H1 (cell line): ENCODE results near the gene PTPRG. TPM values are rescaled to one million over a fixed set of nuclear protein-coding genes. Genes with fewer than 3 reads are reported as not detected.

Experiments
- CHD1 ChIP-seq: IDR thresholded peaks from 2 replicates; pipeline ENCODE4 v1.6.1; 2012; ENCODE audit warnings: low read depth, low read length, improper control_type of control experiment
- CHD2 ChIP-seq: IDR thresholded peaks from 2 replicates; pipeline ENCODE4 v1.6.1; 2012; ENCODE audit warnings: low read length, improper control_type of control experiment
- CREB1 ChIP-seq: IDR thresholded peaks from 2 replicates; pipeline ENCODE4 v1.6.1; 2012; ENCODE audit warnings: inconsistent platforms
- EGR1 ChIP-seq: IDR thresholded peaks from 2 replicates; pipeline ENCODE4 v1.6.1; 2011; ENCODE audit warnings: low read depth, low read length, borderline replicate concordance
- EP300 ChIP-seq, 2 experiments: IDR thresholded peaks; 1 replicate in 1 of 2; 2 replicates in 1 of 2; pipeline ENCODE4 v1.6.1; 2011 to 2012; ENCODE audit warnings: low read depth in 2 of 2, low read length in 2 of 2, mild to moderate bottlenecking in 2 of 2, borderline replicate concordance in 1 of 2, inconsistent platforms in 1 of 2, moderate library complexity in 1 of 2
- JUN ChIP-seq: IDR thresholded peaks from 2 replicates; pipeline ENCODE4 v1.6.1; 2011; ENCODE audit warnings: low read depth, mild to moderate bottlenecking, improper control_type of control experiment, low read length
- MAFK ChIP-seq: IDR thresholded peaks from 2 replicates; pipeline ENCODE4 v1.6.1; 2012; ENCODE audit warnings: low read depth, mild to moderate bottlenecking, improper control_type of control experiment, low read length
- NRF1 ChIP-seq: IDR thresholded peaks from 2 replicates; pipeline ENCODE4 v1.6.1; 2011; ENCODE audit warnings: mild to moderate bottlenecking, low read depth, low read length, improper control_type of control experiment
- RXRA ChIP-seq: IDR thresholded peaks from 2 replicates; pipeline ENCODE4 v1.6.1; 2011; ENCODE audit warnings: low read depth, mild to moderate bottlenecking, low read length, moderate library complexity; ENCODE audit not compliant: insufficient read depth
- SIX5 ChIP-seq: IDR thresholded peaks from 2 replicates; pipeline ENCODE4 v1.6.1; 2011; ENCODE audit warnings: mild to moderate bottlenecking, low read depth, low read length
- TBP ChIP-seq: IDR thresholded peaks from 2 replicates; pipeline ENCODE4 v1.6.1; 2011; ENCODE audit warnings: low read depth, low read length, improper control_type of control experiment
- TCF12 ChIP-seq: IDR thresholded peaks from 2 replicates; pipeline ENCODE4 v1.6.1; 2011; ENCODE audit warnings: low read depth, mild to moderate bottlenecking, low read length
- TEAD4 ChIP-seq: IDR thresholded peaks from 2 replicates; pipeline ENCODE4 v1.6.1; 2012; ENCODE audit warnings: low read depth, low read length, inconsistent platforms, mixed read lengths
- polyA plus RNA-seq, 7 experiments: library from polyadenylated mRNA; depleted of rRNA in 3 of 7; stranded (reverse) in 5 of 7; unstranded in 2 of 7; fragments of >200 nt in 5 of 7; fragments of 200-250 nt in 2 of 7; gene quantifications; 1 replicate in 5 of 7; 2 replicates in 1 of 7; 4 replicates in 1 of 7; pipeline versions ENCODE4 v1.2.1 to v1.2.3, GENCODE V29; 2011 to 2013; ENCODE audit warnings: missing spikeins in 2 of 7, mixed read lengths in 2 of 7
- total RNA-seq: library from RNA; stranded (reverse); fragmentation: NEBNext Ultra II Directional; extraction: Animal tissue kit (Norgen Biotek cat#: 25700); gene quantifications from 2 replicates; pipeline ENCODE4 v1.2.1, GENCODE V29; 2021
- TF ChIP-seq, protein P1 (sequence below): fragments of 300-600 bp; sonication (generic); IDR thresholded peaks from 2 replicates; pipeline ENCODE4 v1.7.1; 2012; ENCODE audit warnings: low read length, moderate library complexity, mild to moderate bottlenecking, inconsistent platforms; ENCODE audit not compliant: insufficient replicate concordance

The PTPRG gene
- total and polyA plus RNA-seq, 2 of the 8 experiments (the other 6 are each of a cell fraction or from before 2014, with no cell fraction given) = 23.3 to 96.2 TPM

DNA sequence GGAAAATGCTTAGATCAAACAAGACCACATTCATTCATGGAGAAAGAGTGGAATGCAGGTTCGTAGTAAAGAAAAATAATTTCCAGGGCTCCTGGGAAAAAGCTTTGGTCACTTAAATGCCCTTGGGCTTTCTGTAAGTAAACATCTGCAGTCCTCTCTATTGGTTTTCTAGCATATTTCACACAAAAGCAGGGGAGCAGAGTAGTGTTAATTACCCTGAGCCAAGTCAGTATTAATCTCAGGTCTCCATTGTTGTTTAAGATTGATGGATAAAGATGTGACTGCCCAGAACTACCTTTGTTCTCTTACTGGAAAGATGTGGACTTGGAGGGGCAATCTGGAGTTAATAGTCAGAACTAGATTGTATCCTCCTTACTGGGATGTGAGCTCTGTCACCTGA is 242.6 kb downstream of the PTPRG start (continued):
- TF ChIP-seq, protein P1, sequence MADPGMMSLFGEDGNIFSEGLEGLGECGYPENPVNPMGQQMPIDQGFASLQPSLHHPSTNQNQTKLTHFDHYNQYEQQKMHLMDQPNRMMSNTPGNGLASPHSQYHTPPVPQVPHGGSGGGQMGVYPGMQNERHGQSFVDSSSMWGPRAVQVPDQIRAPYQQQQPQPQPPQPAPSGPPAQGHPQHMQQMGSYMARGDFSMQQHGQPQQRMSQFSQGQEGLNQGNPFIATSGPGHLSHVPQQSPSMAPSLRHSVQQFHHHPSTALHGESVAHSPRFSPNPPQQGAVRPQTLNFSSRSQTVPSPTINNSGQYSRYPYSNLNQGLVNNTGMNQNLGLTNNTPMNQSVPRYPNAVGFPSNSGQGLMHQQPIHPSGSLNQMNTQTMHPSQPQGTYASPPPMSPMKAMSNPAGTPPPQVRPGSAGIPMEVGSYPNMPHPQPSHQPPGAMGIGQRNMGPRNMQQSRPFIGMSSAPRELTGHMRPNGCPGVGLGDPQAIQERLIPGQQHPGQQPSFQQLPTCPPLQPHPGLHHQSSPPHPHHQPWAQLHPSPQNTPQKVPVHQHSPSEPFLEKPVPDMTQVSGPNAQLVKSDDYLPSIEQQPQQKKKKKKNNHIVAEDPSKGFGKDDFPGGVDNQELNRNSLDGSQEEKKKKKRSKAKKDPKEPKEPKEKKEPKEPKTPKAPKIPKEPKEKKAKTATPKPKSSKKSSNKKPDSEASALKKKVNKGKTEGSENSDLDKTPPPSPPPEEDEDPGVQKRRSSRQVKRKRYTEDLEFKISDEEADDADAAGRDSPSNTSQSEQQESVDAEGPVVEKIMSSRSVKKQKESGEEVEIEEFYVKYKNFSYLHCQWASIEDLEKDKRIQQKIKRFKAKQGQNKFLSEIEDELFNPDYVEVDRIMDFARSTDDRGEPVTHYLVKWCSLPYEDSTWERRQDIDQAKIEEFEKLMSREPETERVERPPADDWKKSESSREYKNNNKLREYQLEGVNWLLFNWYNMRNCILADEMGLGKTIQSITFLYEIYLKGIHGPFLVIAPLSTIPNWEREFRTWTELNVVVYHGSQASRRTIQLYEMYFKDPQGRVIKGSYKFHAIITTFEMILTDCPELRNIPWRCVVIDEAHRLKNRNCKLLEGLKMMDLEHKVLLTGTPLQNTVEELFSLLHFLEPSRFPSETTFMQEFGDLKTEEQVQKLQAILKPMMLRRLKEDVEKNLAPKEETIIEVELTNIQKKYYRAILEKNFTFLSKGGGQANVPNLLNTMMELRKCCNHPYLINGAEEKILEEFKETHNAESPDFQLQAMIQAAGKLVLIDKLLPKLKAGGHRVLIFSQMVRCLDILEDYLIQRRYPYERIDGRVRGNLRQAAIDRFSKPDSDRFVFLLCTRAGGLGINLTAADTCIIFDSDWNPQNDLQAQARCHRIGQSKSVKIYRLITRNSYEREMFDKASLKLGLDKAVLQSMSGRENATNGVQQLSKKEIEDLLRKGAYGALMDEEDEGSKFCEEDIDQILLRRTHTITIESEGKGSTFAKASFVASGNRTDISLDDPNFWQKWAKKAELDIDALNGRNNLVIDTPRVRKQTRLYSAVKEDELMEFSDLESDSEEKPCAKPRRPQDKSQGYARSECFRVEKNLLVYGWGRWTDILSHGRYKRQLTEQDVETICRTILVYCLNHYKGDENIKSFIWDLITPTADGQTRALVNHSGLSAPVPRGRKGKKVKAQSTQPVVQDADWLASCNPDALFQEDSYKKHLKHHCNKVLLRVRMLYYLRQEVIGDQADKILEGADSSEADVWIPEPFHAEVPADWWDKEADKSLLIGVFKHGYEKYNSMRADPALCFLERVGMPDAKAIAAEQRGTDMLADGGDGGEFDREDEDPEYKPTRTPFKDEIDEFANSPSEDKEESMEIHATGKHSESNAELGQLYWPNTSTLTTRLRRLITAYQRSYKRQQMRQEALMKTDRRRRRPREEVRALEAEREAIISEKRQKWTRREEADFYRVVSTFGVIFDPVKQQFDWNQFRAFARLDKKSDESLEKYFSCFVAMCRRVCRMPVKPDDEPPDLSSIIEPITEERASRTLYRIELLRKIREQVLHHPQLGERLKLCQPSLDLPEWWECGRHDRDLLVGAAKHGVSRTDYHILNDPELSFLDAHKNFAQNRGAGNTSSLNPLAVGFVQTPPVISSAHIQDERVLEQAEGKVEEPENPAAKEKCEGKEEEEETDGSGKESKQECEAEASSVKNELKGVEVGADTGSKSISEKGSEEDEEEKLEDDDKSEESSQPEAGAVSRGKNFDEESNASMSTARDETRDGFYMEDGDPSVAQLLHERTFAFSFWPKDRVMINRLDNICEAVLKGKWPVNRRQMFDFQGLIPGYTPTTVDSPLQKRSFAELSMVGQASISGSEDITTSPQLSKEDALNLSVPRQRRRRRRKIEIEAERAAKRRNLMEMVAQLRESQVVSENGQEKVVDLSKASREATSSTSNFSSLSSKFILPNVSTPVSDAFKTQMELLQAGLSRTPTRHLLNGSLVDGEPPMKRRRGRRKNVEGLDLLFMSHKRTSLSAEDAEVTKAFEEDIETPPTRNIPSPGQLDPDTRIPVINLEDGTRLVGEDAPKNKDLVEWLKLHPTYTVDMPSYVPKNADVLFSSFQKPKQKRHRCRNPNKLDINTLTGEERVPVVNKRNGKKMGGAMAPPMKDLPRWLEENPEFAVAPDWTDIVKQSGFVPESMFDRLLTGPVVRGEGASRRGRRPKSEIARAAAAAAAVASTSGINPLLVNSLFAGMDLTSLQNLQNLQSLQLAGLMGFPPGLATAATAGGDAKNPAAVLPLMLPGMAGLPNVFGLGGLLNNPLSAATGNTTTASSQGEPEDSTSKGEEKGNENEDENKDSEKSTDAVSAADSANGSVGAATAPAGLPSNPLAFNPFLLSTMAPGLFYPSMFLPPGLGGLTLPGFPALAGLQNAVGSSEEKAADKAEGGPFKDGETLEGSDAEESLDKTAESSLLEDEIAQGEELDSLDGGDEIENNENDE = no peak
- TF ChIP-seq CREB1 (no peak), TCF12 (no peak), SIX5 (no peak), JUN (no peak), NRF1 (no peak), EP300 (IDR thresholded peaks at IDR 0.05; ENCODE audit: borderline replicate concordance in 1 of 2, low read depth in 2 of 2, low read length in 2 of 2) (no peak), TBP (no peak), CHD2 (no peak), EGR1 (no peak), CHD1 (no peak), MAFK (no peak), TEAD4 (no peak), RXRA (no peak)
